OCI-LY3 (cell line): ENCODE measurements around the gene USP31.

Source experiments
- H2AFZ ChIP-seq: fragments of 200-600, 300-600 bp; shearing (Covaris generic); 2 replicates; pipeline ENCODE4 v1.6.0; 2014; ENCODE audit warnings: antibody characterized with exemption, low read depth, low read length
- H3K27ac ChIP-seq: fragments of 200-600, 300-600 bp; sonication (generic); 2 replicates; pipeline ENCODE4 v1.5.1; 2014; ENCODE audit warnings: mild to moderate bottlenecking, low read length, moderate library complexity, mixed read lengths
- H3K27me3 ChIP-seq: fragments of 200-600, 300-600 bp; sonication (generic); 2 replicates; pipeline ENCODE4 v1.6.1; 2014; ENCODE audit warnings: low read depth, low read length, mixed read lengths
- H3K36me3 ChIP-seq: fragments of 200-600, 300-600 bp; sonication (generic); replicated peaks from 2 replicates; pipeline ENCODE3; 2014; ENCODE audit warnings: low read depth, low read length, mixed read lengths
- H3K4me1 ChIP-seq: fragments of 300-600, 200-600 bp; sonication (generic); 2 replicates; pipeline ENCODE4 v1.6.1; 2014; ENCODE audit warnings: low read length, mixed read lengths
- H3K4me2 ChIP-seq: fragments of 200-600, 300-600 bp; sonication (generic); 2 replicates; pipeline ENCODE4 v1.6.1; 2014; ENCODE audit warnings: low read length, mixed read lengths
- H3K4me3 ChIP-seq: fragments of 300-600, 200-600 bp; sonication (generic); 2 replicates; pipeline ENCODE4 v1.5.1; 2014; ENCODE audit warnings: antibody characterized with exemption, mild to moderate bottlenecking, low read length, moderate library complexity
- H3K79me2 ChIP-seq: fragments of 300-600, 200-600 bp; shearing (Covaris generic); 2 replicates; pipeline ENCODE4 v1.6.1; 2014; ENCODE audit warnings: mild to moderate bottlenecking, low read length, mixed read lengths
- H3K9ac ChIP-seq: fragments of 300-600, 200-600 bp; shearing (Covaris generic); 2 replicates; pipeline ENCODE4 v1.6.0; 2014; ENCODE audit warnings: mild to moderate bottlenecking, low read length, moderate library complexity
- H3K9me3 ChIP-seq: fragments of 200-600, 300-600 bp; shearing (Covaris generic); 2 replicates; pipeline ENCODE4 v1.6.1; 2014; ENCODE audit warnings: low read length, mixed read lengths; ENCODE audit not compliant: insufficient read depth
- H4K20me1 ChIP-seq: fragments of 200-600, 300-600 bp; sonication (generic); 2 replicates; pipeline ENCODE4 v1.6.1; 2016; ENCODE audit warnings: low read length, mixed read lengths; ENCODE audit not compliant: insufficient read depth
- CTCF ChIP-seq: fragments of 200-600, 300-600 bp; sonication (generic); IDR thresholded peaks from 2 replicates; pipeline ENCODE4 v1.5.1; 2014; ENCODE audit warnings: antibody characterized with exemption, low read length, low read depth
- EZH2phosphoT487 ChIP-seq: fragments of 200-600 bp; shearing (Covaris generic); IDR thresholded peaks from 2 replicates; pipeline ENCODE4 v1.6.1; 2018; ENCODE audit warnings: antibody characterized with exemption, mixed run types, low read depth

USP31 gene

DNA sequence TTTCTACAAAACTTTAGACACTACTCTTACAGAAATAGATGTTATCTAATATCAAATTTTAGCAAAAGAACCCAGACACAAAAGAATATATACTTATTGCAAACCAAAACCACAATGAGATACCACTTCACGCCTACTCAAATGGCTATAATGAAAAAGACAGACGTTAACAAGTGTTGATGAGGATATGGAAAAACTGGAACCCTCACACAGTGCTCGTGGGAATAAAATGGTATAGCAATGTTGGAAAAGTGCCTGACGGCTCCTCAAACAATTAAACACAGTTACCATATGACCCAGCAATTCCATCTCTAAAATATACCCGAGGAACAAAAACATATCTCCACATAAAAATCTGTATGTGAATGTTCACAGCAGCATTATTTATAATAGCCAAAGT, 27.1 kb downstream of the USP31 start:
- peaks cover 52% of the 10 kb centered on the region for H3K79me2 ChIP-seq
- H3K27ac ChIP-seq: no peak overlapping the region
- 0 out of 2 replicates have a peak, but pooled peaks cover 5% of the 10 kb centered on the region for H4K20me1 ChIP-seq

GRCh38 chr16:23121024-23121423, 28.2 kb downstream of the USP31 start:
- Histone ChIP-seq H4K20me1 (0 out of 2 replicates have a peak, but pooled peaks cover 12% of the 10 kb centered on the region), H3K27ac (no peak overlapping the region), H3K4me3 (no peak overlapping the region), H3K79me2 (peaks cover 50% of the 10 kb centered on the region), H3K9me3 (no peaks in the 10 kb centered on the region), H3K27me3 (no peaks in the 10 kb centered on the region), H3K9ac (no peak overlapping the region), H3K4me1 (no peaks in the 10 kb centered on the region), H2AFZ (no peak overlapping the region), H3K4me2 (no peak overlapping the region), H3K36me3 (no peaks in the 10 kb centered on the region)
- no peak for TF ChIP-seq EZH2phosphoT487
- TF ChIP-seq CTCF: no peak

More for the DNA sequence above, 27.1 kb downstream of the USP31 start:
- H3K4me3 ChIP-seq: no peak overlapping the region
- H3K4me2 ChIP-seq: no peak overlapping the region
- H3K27me3 ChIP-seq: no peaks in the 10 kb centered on the region
- TF ChIP-seq EZH2phosphoT487 (no peak), CTCF (no peak)
- no peak overlapping the region for H3K9ac ChIP-seq
- H2AFZ ChIP-seq: no peak overlapping the region
- H3K36me3 ChIP-seq: no peaks in the 10 kb centered on the region
- no peaks in the 10 kb centered on the region for H3K4me1 ChIP-seq
- H3K9me3 ChIP-seq: no peaks in the 10 kb centered on the region

- Histone ChIP-seq H4K20me1 (0 out of 2 replicates have a peak, but pooled peaks cover 12% of the 10 kb centered on the region), H3K4me3 (no peak overlapping the region), H3K9ac (no peak overlapping the region), H3K27ac (no peak overlapping the region), H3K27me3 (no peaks in the 10 kb centered on the region), H3K4me2 (no peak overlapping the region), H3K4me1 (no peaks in the 10 kb centered on the region), H3K36me3 (no peaks in the 10 kb centered on the region), H3K9me3 (no peaks in the 10 kb centered on the region), H2AFZ (no peak overlapping the region), H3K79me2 (peaks cover 46% of the 10 kb centered on the region)
- no peak for TF ChIP-seq CTCF
- TF ChIP-seq EZH2phosphoT487: no peak
Observed at GRCh38 chr16:23120562-23120961, 28.7 kb downstream of the USP31 start.

DNA sequence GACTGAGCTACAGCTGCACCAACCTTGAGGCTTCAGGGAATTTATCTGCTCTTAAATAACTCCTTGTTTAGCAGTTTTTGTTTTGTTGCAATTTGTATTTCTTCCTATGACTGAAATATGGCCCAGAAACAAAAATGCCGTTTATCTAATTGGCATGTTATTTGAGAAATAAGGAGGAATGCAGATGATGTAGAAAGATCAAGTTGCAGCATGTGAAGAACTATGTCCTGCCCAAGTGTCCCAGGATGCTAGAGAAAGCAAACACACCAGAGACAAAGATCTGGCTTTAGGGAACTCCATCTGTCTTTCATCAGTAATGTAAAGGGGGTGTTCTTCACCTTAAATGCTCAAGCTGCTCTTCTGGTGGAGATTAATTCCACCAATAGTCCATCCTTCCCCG, 29.7 kb downstream of the USP31 start:
- H3K79me2 ChIP-seq: peaks cover 45% of the 10 kb centered on the region
- H3K27me3 ChIP-seq: no peaks in the 10 kb centered on the region
- H4K20me1 ChIP-seq: 0 out of 2 replicates have a peak, but pooled peaks cover 12% of the 10 kb centered on the region
- H3K9ac ChIP-seq: no peak overlapping the region
- H3K4me3 ChIP-seq: no peak overlapping the region
- H3K9me3 ChIP-seq: no peaks in the 10 kb centered on the region
- H3K27ac ChIP-seq: no peak overlapping the region
- TF ChIP-seq CTCF (no peak), EZH2phosphoT487 (no peak)
- H3K36me3 ChIP-seq: no peaks in the 10 kb centered on the region
- H3K4me2 ChIP-seq: no peak overlapping the region
- no peaks in the 10 kb centered on the region for H3K4me1 ChIP-seq
- no peak overlapping the region for H2AFZ ChIP-seq
